T-helper 2 cell treated with Interferon-gamma antibody and Interleukin-4, amounts not matched to agents 5 μg/mL and 100 μg/mL, for 36 hours (primary cell): ENCODE data around the gene DLG5.

Experiments used
- DNase-seq: peaks from one replicate; pipeline ENCODE4 v3.0.0; 2021; ENCODE audit warnings: low spot score
- H3K27ac Mint-ChIP-seq: one replicate; pipeline ENCODE4 v1.8.0; 2021; ENCODE audit warnings: mild to moderate bottlenecking, mixed read lengths
- H3K27me3 Mint-ChIP-seq: one replicate; pipeline ENCODE4 v1.8.0; 2021; ENCODE audit warnings: low read depth, mixed read lengths
- H3K36me3 Mint-ChIP-seq: one replicate; pipeline ENCODE4 v1.8.0; 2021; ENCODE audit warnings: low read depth, mixed read lengths
- H3K4me1 Mint-ChIP-seq: one replicate; pipeline ENCODE4 v1.8.0; 2021; ENCODE audit warnings: low read depth, mixed read lengths
- H3K4me3 Mint-ChIP-seq: one replicate; pipeline ENCODE4 v1.8.0; 2022; ENCODE audit warnings: mild to moderate bottlenecking, moderate library complexity, mixed read lengths
- H3K9me3 Mint-ChIP-seq: one replicate; pipeline ENCODE4 v1.8.0; 2021; ENCODE audit warnings: mixed read lengths

DLG5 gene

DNA sequence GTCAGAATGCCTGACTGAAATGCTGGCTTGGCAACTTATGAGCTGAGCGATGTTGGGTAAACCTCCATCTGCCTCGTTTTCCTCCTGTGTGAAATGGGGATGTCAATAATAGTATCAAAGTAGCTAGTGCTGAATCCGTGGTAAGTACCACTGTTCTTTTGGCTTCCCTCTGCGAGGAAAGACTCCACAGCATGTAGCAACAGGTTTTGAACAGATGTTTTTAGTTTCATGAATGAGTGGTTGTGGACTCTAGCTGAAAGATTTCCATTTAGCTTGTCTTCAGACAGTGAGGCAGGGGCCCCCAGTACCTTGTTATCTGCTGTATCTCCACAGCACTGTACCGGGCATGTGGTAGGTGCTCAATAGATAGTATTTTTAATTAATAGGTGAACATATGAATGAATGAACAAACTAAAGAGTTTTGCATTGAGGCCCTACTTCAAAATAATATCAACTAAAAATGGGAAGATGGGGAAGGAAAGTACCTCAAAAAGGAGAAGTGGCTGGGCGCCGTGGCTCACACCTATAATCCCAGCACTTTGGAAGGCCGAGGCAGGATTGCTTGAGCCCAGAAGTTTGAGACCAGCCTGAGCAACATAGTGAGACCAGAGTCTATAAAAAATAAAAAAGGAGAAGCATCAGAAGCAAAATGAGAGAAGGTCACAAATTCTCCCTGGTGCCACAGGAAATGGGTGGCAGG, 5.6 kb upstream of the DLG5 start:
- DNase-seq = no peak
- Mint-ChIP-seq H3K9me3 (no peaks in the 10 kb centered on the region), H3K27me3 (peaks cover 38% of the 10 kb centered on the region), H3K27ac (no peak overlapping the region), H3K36me3 (no peaks in the 10 kb centered on the region), H3K4me3 (no peak overlapping the region), H3K4me1 (peaks cover 6% of the 10 kb centered on the region)

DNA sequence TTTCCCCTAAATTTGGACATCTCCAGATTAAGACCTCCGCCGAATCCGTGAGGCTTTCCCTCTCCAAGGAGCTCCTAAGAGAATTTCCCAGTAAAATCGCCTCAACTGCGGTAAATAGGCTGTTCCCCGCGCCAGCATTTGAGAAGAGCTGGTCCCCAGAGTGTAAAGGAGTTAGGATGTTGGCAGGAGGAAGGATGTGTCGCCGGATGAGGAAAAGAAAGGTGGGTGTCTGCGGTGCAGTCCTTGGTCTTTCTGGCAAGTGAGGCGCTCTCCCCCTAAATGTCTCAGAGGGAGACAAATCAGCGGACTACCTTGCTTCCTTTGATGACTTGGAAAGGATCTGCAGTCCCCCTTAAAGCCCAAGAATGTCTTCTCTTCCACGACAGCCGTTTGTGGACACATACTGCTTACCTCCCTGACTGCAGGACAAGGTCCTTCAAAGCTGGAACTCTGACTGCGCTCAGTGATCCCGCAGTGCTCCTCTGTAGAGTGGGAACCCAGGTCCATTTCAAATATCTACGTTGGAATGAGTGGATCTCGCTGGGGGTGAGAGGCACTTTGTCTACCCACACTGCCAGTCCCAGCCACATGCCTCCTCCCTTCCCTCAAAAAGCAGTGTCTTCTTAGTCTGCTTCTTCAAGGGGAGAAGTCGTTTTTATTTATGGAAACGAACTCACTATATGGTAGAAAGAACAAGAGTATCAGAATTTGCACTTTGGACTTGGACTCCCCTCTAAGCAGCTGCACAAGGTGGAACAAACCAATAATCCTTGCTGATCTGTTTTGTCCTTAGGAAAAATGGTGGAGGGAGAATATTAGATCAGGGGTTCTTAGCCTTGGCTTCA, 1.1 kb upstream of the DLG5 start:
- no peak for DNase-seq
- Mint-ChIP-seq H3K27me3 (peaks cover 55% of the 10 kb centered on the region), H3K4me1 (peaks cover 12% of the 10 kb centered on the region), H3K9me3 (no peaks in the 10 kb centered on the region), H3K4me3 (peak overlapping the region; percentile 80), H3K36me3 (peaks cover 2% of the 10 kb centered on the region), H3K27ac (no peak overlapping the region)

DNA sequence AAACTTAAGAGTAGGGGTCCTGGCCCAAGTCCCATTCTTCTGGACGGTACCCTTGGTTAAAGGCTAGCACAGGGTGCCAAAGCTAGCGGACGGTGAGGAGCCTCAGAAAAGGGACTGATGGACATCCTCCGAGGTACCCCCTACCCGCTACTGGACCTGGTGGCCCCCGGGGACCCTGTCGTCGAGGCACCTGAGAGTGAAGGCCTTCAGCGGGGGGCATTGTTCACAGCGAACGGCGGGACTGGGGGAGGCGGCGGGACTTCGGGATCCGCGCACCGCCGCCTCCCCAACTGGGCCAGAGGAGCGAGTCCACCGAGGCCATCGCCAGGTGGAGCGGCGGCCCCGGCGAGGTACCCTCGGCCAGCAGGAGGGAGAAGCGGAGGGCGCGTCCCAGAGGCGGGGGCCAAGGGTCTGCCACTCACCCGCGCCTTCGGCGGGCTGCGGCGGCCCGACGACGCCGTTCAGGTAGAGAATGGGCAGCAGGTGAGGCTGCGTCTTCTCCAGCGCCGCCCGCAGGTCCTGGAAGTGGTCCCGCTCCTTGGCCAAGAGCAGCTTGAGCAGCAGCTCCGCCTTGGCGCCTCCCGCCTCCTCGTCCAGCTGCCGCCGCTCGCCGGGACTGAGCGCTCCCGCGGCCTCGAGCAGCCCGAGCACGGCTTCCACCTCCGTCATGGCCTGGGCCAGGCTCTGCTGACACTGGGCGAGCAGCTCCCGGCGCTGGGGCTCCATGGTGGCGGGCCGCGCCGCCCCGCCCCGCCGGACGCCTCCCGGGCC, 575 bp downstream of the DLG5 start:
- Mint-ChIP-seq H3K4me1 (peaks cover 12% of the 10 kb centered on the region), H3K9me3 (no peaks in the 10 kb centered on the region), H3K36me3 (peaks cover 2% of the 10 kb centered on the region), H3K4me3 (peak overlapping the region; percentile 67), H3K27ac (no peak overlapping the region), H3K27me3 (peaks cover 44% of the 10 kb centered on the region)
- DNase-seq = peak; percentile 41

DNA sequence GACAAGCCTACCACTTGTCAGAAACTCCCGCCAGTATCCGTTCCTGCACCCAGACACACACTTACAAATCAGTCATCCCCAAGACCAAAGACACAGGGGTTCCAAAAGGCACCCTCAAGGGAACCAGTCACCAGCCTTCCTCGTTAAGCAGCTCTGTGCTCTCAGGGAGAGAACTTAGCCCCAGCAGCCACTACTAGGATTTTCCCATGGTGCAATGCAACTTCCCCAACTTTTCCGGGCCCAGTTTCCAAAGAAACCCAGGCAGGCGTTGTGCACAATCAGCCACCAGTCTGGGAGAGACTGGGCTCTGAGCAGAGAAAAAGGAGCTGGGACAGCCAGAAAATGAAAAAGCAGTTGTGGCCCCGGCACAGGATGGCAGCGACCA, 1.2 kb downstream of the DLG5 start:
- Mint-ChIP-seq H3K9me3 (no peaks in the 10 kb centered on the region), H3K4me3 (peak overlapping the region; percentile 67), H3K27ac (no peak overlapping the region), H3K36me3 (peaks cover 2% of the 10 kb centered on the region), H3K4me1 (peaks cover 12% of the 10 kb centered on the region), H3K27me3 (peaks cover 44% of the 10 kb centered on the region)
- DNase-seq = no peak

DNA sequence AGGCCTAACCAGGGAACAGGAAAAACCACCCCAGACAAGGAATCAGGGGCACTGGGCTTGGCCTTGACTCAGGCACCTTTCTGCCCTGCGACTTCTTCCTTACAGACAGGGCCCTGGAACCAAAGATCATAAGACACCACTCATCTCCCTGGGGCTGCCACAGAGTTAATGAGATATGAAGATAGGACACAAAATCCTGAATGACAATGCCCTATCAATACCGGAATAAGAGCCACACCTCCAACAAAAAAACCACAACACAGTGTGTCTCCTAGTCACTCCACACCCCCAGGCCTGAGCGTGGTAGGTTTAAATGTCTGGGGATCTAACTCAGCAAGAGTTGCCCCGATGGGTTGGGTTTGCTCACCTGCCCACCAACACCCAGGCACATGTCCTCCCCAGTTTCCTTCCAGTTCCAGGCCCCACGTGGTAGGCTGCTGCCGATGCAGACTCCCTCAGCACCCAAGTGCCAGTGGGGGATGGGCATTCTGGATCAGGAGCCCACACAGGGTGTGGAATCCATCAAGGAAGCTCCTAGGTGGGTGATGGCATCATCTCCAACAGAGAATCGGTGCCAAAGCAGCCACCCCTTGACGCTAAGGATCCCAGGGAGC, 3.9 kb downstream of the DLG5 start:
- Mint-ChIP-seq H3K4me3 (no peak overlapping the region), H3K4me1 (peaks cover 10% of the 10 kb centered on the region), H3K36me3 (peaks cover 2% of the 10 kb centered on the region), H3K27ac (no peak overlapping the region), H3K9me3 (no peaks in the 10 kb centered on the region), H3K27me3 (peaks cover 25% of the 10 kb centered on the region)
- no peak for DNase-seq

DNA sequence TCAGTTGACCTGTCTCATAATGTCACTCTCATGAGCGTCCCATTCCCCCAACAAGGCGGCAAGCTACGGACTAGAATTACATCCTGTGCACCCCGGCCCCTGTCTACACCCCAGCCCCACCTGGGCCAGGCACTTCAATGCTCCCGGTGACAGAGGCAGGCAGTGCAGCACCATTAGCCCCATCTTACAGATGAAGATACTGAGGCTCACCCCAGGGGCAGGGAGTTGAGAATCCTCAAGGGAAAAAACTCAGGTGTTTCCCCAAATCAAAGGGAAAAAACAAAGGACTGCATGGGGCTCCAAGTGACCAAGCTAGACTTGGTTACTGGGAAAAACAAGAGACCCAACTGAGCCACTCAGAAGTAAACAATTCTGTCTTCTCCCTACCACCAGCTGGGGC, 4.5 kb downstream of the DLG5 start:
- Mint-ChIP-seq H3K27ac (no peak overlapping the region), H3K9me3 (no peaks in the 10 kb centered on the region), H3K4me3 (no peak overlapping the region)

DNA sequence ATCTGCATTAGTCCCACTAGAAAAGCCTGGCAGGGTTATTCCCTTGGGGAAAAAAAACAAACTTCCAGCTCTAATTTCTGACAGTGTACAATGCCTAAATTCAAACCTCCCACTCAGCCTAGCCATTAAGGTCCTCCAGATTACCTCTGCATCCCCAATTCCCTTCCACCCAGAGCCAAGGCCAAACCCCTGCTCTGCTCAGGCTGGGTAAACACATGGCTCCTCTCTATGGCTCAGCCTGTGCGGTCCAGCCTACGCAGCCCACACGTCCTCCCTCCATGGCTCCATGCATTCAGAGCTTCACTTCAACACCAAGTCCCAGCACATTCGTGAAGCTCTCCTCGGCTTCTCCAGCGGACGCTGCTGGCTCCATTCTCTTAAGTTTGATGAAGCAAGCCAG, 5.2 kb downstream of the DLG5 start:
- Mint-ChIP-seq H3K9me3 (no peaks in the 10 kb centered on the region), H3K27me3 (peaks cover 20% of the 10 kb centered on the region), H3K27ac (no peak overlapping the region), H3K4me1 (peaks cover 6% of the 10 kb centered on the region), H3K4me3 (no peak overlapping the region), H3K36me3 (peaks cover 2% of the 10 kb centered on the region)
- DNase-seq = no peak

More for the DNA sequence above, 4.5 kb downstream of the DLG5 start:
- Mint-ChIP-seq H3K27me3 (peaks cover 20% of the 10 kb centered on the region), H3K4me1 (peaks cover 6% of the 10 kb centered on the region), H3K36me3 (peaks cover 2% of the 10 kb centered on the region)
- no peak for DNase-seq

DNA sequence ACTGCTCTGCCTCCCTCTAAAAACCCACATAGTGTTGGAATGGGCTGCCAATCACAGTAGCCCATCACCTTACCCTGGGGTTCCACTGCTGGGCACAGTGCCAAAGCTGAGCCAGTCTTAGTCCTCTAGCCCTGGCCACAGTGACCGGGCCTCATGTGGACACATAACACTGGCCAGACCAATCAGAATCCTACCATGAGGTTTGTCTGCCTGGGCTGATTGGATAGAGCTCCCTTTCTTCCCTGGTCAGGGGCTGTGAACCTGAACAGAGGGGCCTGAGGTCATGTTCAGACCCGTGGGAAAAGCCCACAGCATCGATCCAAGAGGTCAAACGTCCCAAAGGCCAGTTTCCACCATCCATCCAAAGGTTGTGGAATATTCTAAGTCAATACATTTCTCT, 6.1 kb downstream of the DLG5 start:
- Mint-ChIP-seq H3K4me1 (peaks cover 6% of the 10 kb centered on the region), H3K4me3 (no peak overlapping the region), H3K36me3 (peaks cover 2% of the 10 kb centered on the region), H3K9me3 (no peaks in the 10 kb centered on the region), H3K27me3 (peaks cover 17% of the 10 kb centered on the region), H3K27ac (no peak overlapping the region)
- no peak for DNase-seq

DNA sequence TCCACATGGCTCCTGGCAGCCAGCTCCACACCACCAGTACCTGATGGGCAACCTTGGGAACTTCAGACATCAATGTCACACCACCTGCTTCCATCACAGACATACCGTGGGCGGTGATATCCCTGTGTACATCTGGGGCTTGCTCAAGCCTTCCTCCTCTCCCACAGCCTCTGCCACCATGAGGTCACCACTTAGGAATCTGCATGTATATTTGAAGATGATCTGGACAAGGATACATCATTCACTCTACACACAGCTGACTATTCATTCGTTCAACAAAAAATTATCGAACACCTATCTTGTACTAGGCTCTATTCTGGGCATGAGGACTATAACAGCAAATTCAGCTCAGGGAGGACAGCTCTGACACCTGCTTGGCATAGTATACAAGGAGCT, 6.8 kb downstream of the DLG5 start:
- no peaks in the 10 kb centered on the region for H3K9me3 Mint-ChIP-seq
- no peak overlapping the region for H3K27ac Mint-ChIP-seq
- H3K36me3 Mint-ChIP-seq = no peaks in the 10 kb centered on the region
- no peak overlapping the region for H3K4me3 Mint-ChIP-seq
- H3K4me1 Mint-ChIP-seq = peaks cover 2% of the 10 kb centered on the region
- H3K27me3 Mint-ChIP-seq = peaks cover 10% of the 10 kb centered on the region
- no peak for DNase-seq

DNA sequence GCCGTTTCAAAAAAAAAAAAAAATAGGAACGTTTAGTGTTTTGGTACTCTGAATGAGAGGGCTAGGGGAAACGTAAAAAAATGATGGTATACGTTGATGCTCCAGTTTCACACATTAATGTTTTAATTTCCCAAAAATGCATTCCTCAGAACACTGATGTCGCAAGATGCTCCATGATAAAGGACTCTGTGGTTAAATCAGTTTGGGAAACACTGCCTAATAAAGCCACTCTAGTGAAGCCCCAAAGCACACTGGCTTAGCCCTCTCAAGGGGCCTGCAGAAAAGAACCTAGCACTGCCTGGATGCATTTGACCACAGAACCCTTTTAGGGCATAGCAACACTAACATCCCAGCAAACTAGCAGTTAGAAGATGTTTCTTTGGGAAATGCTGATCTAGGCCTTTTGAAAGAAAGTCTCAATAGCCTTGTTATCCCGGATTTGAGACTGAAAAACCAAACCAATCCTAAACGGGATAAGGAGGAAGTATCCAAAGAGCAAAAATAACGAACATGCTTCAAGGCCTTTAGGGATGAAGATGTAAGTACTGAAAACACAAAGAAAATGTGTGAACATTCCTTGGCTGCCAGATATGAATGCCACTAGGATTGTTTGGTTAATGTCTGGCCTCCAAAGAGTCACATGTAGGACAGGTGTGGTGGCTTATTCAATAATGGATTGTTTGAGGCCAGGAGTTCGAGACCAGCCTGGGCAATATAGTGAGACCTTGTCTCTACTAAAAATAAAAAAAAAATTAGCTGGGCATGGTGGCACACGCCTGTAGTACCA, 11.0 kb downstream of the DLG5 start:
- no peak overlapping the region for H3K4me3 Mint-ChIP-seq
- no peaks in the 10 kb centered on the region for H3K4me1 Mint-ChIP-seq
- DNase-seq = no peak
- no peak overlapping the region for H3K27ac Mint-ChIP-seq
- peaks cover 5% of the 10 kb centered on the region for H3K27me3 Mint-ChIP-seq
- no peaks in the 10 kb centered on the region for H3K36me3 Mint-ChIP-seq
- H3K9me3 Mint-ChIP-seq = no peaks in the 10 kb centered on the region

DNA sequence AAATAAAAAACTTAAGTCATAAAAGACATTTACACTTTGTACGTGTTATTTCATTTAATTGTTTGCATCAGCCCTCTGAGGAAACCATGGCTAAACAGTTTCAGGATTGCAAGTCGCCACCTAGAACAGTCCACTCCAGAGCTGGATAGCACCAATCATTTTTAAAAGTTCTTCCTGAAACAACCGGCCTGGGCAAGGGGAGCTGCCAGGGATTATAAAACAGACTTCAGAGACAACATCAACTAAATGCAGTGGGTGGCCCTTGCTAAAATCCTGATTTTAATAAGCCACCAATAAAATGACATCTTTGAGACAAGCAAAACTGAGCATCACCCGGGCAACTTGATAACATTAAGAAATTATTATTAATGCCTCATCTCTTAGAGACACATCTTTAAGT, 13.5 kb downstream of the DLG5 start:
- Mint-ChIP-seq H3K9me3 (no peaks in the 10 kb centered on the region), H3K4me1 (no peaks in the 10 kb centered on the region), H3K4me3 (no peak overlapping the region), H3K36me3 (no peaks in the 10 kb centered on the region), H3K27ac (no peak overlapping the region), H3K27me3 (peaks cover 6% of the 10 kb centered on the region)
- DNase-seq = no peak

DNA sequence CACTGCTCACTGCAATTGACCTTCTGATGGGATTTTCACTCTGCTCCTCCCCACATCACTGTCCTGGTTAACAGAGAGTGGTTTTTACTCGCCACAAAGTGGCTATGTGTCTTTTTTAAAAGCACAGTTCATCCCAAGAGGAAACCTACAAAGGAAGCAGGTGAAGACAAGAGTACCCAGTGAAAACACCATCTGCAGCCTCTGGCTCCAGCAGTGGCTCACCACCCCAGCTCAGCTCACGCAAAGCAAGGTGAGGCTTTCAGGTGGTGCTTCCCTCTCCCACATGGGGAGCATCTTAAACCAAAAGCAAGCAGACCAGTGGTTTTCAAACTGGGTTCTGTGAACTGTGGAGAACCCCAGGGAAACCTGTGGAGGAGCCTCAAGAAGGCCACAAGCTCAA, 14.0 kb downstream of the DLG5 start:
- H3K4me3 Mint-ChIP-seq = no peak overlapping the region
- no peak overlapping the region for H3K27ac Mint-ChIP-seq
- H3K36me3 Mint-ChIP-seq = no peaks in the 10 kb centered on the region
- H3K9me3 Mint-ChIP-seq = no peaks in the 10 kb centered on the region
- H3K27me3 Mint-ChIP-seq = peaks cover 6% of the 10 kb centered on the region
- DNase-seq = no peak
- H3K4me1 Mint-ChIP-seq = no peaks in the 10 kb centered on the region

DNA sequence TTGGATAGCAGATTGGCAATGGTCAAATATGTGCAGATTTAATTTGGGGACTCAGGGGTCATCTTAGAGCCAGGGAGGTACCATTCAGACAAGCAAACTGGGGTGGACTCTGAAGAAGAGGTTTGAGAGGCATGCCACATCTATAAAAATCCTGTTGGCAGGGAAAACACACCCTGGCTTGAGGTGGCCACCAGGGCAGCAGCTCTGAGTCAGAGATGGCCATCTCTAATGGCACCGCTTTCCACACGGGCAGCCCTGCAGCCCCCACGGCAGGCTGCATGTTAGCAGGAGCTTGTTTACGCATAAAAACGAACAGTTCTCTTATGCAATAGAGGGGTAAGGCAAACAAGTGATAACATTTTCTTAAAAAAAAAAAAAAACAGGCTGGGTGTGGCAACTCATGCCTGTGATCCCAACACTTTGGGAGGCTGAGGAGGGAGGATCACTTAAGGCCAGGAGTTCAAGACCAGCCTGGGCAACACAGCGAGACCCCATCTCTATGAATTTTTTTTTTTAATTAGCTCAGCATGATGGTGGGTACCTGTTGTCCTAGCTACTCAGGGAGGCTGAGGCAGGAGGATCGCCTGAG, 14.9 kb downstream of the DLG5 start:
- Mint-ChIP-seq H3K27me3 (peaks cover 6% of the 10 kb centered on the region), H3K27ac (no peak overlapping the region), H3K4me3 (no peak overlapping the region), H3K36me3 (no peaks in the 10 kb centered on the region), H3K4me1 (no peaks in the 10 kb centered on the region), H3K9me3 (no peaks in the 10 kb centered on the region)
- no peak for DNase-seq
